ENCODE measurements around the gene TSFM. TPM values are rescaled to one million over a fixed set of nuclear protein-coding genes. Genes with fewer than 3 reads are reported as not detected.
A peak's percentile ranks its signal among the peaks of the same experiment; 100 is the strongest.

The TSFM gene
- total RNA-seq, 2 experiments from 2014 or later, result 25.8 to 26.9 TPM

DNA sequence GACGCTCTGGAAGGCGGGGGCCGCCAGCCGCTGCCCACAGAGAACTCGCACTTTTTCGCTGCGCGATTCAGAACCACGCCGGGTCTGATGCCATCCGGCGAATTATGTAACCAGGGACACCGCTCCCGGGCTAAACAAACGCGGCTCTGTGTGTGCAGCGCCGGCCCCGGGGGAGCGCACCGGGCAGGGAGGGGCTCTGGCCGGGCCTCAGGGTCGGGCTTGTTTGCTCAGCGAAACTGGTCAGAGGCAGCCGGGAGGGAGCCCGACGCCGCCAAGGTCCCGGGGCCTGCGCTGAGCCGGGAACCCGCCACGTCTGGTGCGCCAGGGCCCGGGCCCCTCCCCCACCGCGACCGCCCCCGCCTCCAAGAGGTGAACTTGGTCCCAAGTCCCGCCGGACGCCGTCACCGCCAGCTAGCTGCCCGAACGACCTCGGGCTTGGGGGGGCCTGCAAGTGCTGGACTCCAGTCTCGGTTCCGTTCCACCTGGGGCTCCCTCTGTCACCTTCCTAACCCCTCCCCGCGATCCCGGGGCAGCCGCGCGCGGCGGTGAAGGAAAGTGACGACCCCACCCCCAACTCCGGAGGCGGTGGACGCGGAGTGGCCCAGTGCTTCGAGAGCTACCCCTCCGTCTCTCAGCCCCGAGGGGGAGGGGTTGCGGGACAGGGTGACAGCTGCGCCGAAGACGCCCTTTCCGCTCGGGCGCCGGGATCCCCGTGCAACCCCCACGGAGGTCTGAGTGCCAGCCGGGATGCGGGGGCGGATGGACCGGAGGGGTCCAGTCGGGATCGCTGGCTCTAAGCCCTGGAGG, 63.1 kb downstream of the TSFM start:
- Mint-ChIP-seq H3K36me3 (ENCODE audit: low read depth) (peaks cover 14% of the 10 kb centered on the region), H3K9me3 (no peaks in the 10 kb centered on the region), H3K4me3 (peak overlapping the region; percentile 87), H3K27me3 (no peaks in the 10 kb centered on the region), H3K27ac (peak overlapping the region; percentile 92), H3K4me1 (ENCODE audit: low read depth) (peaks cover 54% of the 10 kb centered on the region)
- intact Hi-C loops (cut with DNase I, micrococcal nuclease), result loop anchor here (2.0 to 5.0 kb wide), 3 partner anchors 53 to 93 kb away; partner anchors contain the start of genes CDK4 (in 1 of the 2), EEF1AKMT3 (in 1 of the 2) and METTL1 (in 1 of the 2)
- Histone ChIP-seq H3K4me1 (ENCODE audit: insufficient read depth, low read length) (peaks cover 52% of the 10 kb centered on the region), H3K4me3 (ENCODE audit: low read length) (peak overlapping the region; percentile 86), H3K27me3 (ENCODE audit: control insufficient read depth in 1 of 2, insufficient read depth in 2 of 2, low read length in 2 of 2) (no peaks in the 10 kb centered on the region), H3K36me3 (ENCODE audit: insufficient read depth, low read length) (peaks cover 4% of the 10 kb centered on the region), H3K27ac (ENCODE audit: low read depth in 1 of 2, low read length in 2 of 2) (peak overlapping the region; percentile 63 to 91), H3K9me3 (ENCODE audit: control insufficient read depth in 1 of 2, insufficient read depth in 1 of 2, low read length in 2 of 2) (no peaks in the 10 kb centered on the region)
- ChIA-PET CTCF (interaction anchor here (1.7 to 3.9 kb wide), 3 partner anchors 11 to 60 kb away, joined by 4 to 13 read pairs (median 5); no protein-coding TSS in a partner anchor), POLR2A (interaction anchor here (1.0 to 7.4 kb wide), 15 partner anchors 9 to 104 kb away, joined by 3 to 124 read pairs (median 4); partner anchors contain the start of genes MARCHF9, TSFM and TSPAN31)
- ATAC-seq (ENCODE audit: poor library complexity) (peak; percentile 28), DNase-seq (peak in 13 of 14 experiments; percentile 30 to 71 (median 49))
- TF ChIP-seq, protein P1, sequence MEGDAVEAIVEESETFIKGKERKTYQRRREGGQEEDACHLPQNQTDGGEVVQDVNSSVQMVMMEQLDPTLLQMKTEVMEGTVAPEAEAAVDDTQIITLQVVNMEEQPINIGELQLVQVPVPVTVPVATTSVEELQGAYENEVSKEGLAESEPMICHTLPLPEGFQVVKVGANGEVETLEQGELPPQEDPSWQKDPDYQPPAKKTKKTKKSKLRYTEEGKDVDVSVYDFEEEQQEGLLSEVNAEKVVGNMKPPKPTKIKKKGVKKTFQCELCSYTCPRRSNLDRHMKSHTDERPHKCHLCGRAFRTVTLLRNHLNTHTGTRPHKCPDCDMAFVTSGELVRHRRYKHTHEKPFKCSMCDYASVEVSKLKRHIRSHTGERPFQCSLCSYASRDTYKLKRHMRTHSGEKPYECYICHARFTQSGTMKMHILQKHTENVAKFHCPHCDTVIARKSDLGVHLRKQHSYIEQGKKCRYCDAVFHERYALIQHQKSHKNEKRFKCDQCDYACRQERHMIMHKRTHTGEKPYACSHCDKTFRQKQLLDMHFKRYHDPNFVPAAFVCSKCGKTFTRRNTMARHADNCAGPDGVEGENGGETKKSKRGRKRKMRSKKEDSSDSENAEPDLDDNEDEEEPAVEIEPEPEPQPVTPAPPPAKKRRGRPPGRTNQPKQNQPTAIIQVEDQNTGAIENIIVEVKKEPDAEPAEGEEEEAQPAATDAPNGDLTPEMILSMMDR (IDR thresholded peaks at IDR 0.05), result no peak

- DNase-seq (peak in 2 of 14 experiments; percentile 24 to 52), ATAC-seq (ENCODE audit: poor library complexity) (peak; percentile 20)
- peaks cover 14% of the 10 kb centered on the region for H3K36me3 Mint-ChIP-seq (ENCODE audit: low read depth)
- peaks cover 53% of the 10 kb centered on the region for H3K4me1 Mint-ChIP-seq (ENCODE audit: low read depth)
- peak overlapping the region; percentile 92 for H3K27ac Mint-ChIP-seq
- Histone ChIP-seq H3K9me3 (ENCODE audit: control insufficient read depth in 1 of 2, insufficient read depth in 1 of 2, low read length in 2 of 2) (no peaks in the 10 kb centered on the region), H3K36me3 (ENCODE audit: insufficient read depth, low read length) (peaks cover 3% of the 10 kb centered on the region), H3K4me3 (ENCODE audit: low read length) (peak overlapping the region; percentile 86), H3K4me1 (ENCODE audit: insufficient read depth, low read length) (peaks cover 50% of the 10 kb centered on the region), H3K27me3 (ENCODE audit: control insufficient read depth in 1 of 2, insufficient read depth in 2 of 2, low read length in 2 of 2) (no peaks in the 10 kb centered on the region), H3K27ac (ENCODE audit: low read depth in 1 of 2, low read length in 2 of 2) (peak overlapping the region; percentile 57 to 91)
- POLR2A ChIA-PET, result interaction anchor here (0.7 to 7.4 kb wide), 16 partner anchors 10 to 104 kb away, joined by 3 to 124 read pairs (median 5); partner anchors contain the start of genes ATP23, AVIL, MARCHF9 and TSFM
- intact Hi-C loops (cut with DNase I, micrococcal nuclease), result loop anchor here in 1 of 2 experiments (5.0 kb wide), 2 partner anchors 74 to 94 kb away; partner anchors contain the start of genes CDK4, EEF1AKMT3 and METTL1
- H3K9me3 Mint-ChIP-seq, result no peaks in the 10 kb centered on the region
- no peaks in the 10 kb centered on the region for H3K27me3 Mint-ChIP-seq
- CTCF ChIA-PET, result interaction anchor here (0.7 to 3.9 kb wide), 4 partner anchors 12 to 60 kb away, joined by 3 to 13 read pairs (median 4); no protein-coding TSS in a partner anchor
- peak overlapping the region; percentile 87 for H3K4me3 Mint-ChIP-seq
- TF ChIP-seq, protein P1 (IDR thresholded peaks at IDR 0.05), result no peak
These were observed 63.6 kb downstream of the TSFM start for GRCh38 chr12:57846285-57846576.

DNA sequence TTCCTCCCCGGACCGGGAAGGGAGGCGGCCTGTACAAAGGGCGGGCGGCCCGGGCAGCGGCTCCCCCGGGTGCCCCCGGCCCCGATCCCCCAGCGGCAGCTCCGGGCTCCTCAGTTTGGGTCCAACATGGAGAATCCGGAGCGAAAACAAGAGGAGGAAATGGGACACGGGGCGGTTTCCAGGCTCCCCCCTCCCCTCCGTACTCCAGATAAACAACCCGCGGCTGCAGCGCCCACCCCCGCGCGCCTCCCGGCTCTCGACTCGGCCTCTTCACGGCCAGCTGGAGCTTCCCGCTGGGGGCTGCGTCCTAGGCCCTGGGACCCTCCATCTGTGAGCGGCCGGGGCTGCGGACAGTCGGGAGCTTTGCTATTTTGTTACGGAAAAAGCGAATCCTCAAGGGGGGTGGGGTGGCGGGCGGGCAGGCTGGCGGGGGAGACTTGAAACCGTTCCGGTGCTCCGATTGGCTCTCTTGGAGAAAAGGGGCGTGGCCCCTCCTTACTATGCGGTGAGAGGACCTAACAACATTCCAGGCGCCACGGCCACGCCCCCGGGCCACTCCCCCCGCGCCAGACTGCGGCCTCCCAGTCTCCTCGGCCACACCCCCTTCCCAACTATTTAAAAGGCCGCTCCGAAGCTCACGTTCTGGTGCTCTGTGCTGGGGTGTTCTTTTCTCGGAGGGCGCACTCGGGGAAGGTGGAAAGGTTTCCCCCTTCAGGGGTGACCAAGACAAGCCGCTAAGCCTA, 64.2 kb downstream of the TSFM start, which contains the start of gene CTDSP2:
CTDSP2 (minus strand) TSS at position 153 of the 743 bp plus-strand sequence. CDS start 294 bp downstream, outside the sequence.
- TF ChIP-seq, protein P1 (IDR thresholded peaks at IDR 0.05), result no peak
- H3K36me3 ChIP-seq (ENCODE audit: insufficient read depth, low read length), result peaks cover 3% of the 10 kb centered on the region
- intact Hi-C loops (cut with DNase I, micrococcal nuclease), result loop anchor here (1.0 to 5.0 kb wide), 4 partner anchors 15 to 94 kb away; partner anchors contain the start of genes CDK4 (in 1 of the 2), EEF1AKMT3 (in 1 of the 2) and METTL1 (in 1 of the 2)
- Mint-ChIP-seq H3K36me3 (ENCODE audit: low read depth) (peaks cover 12% of the 10 kb centered on the region), H3K27ac (peak within 1 kb of the TSS; percentile 92), H3K4me3 (peak within 1 kb of the TSS; percentile 87), H3K4me1 (ENCODE audit: low read depth) (peaks cover 53% of the 10 kb centered on the region), H3K27me3 (peaks cover 5% of the 10 kb centered on the region), H3K9me3 (no peaks in the 10 kb centered on the region)
- no peaks in the 10 kb centered on the region for H3K9me3 ChIP-seq (ENCODE audit: control insufficient read depth in 1 of 2, insufficient read depth in 1 of 2, low read length in 2 of 2)
- H3K27ac ChIP-seq (ENCODE audit: low read depth in 1 of 2, low read length in 2 of 2), result peak within 1 kb of the TSS; percentile 57 to 91
- H3K4me3 ChIP-seq (ENCODE audit: low read length), result peak within 1 kb of the TSS; percentile 86
- H3K4me1 ChIP-seq (ENCODE audit: insufficient read depth, low read length), result peaks cover 47% of the 10 kb centered on the region
- ChIA-PET CTCF (interaction anchor here (0.6 to 3.9 kb wide), 6 partner anchors 10 to 59 kb away, joined by 3 to 13 read pairs (median 4); no protein-coding TSS in a partner anchor), POLR2A (interaction anchor here (0.7 to 7.4 kb wide), 16 partner anchors 10 to 105 kb away, joined by 3 to 124 read pairs (median 5); partner anchors contain the start of genes ATP23, AVIL, MARCHF9 and TSFM)
- peak; percentile 28 for ATAC-seq (ENCODE audit: poor library complexity)
- peak; percentile 66 to 98 (median 88) for DNase-seq
- no peaks in the 10 kb centered on the region for H3K27me3 ChIP-seq (ENCODE audit: control insufficient read depth in 1 of 2, insufficient read depth in 2 of 2, low read length in 2 of 2)

Data from CD4-positive, alpha-beta T cell (primary cell).